Stimulated activated CD4-positive, alpha-beta T cell treated with anti-CD3 and anti-CD28 coated beads, Interleukin-15, amount 100 ng/mL, for 24 hours (primary cell): ENCODE data around the gene C19orf73.

Source experiments
- DNase-seq: peaks from one replicate; pipeline ENCODE4 v3.0.0-alpha.2; 2020

Gene C19orf73

GRCh38 chr19:49097453-49098288, 21.3 kb downstream of the C19orf73 start:
- DNase-seq: peak; percentile 73

GRCh38 chr19:49094505-49095482, 24.1 kb downstream of the C19orf73 start:
- no peak for DNase-seq

GRCh38 chr19:49092686-49093085, 26.3 kb downstream of the C19orf73 start:
- no peak for DNase-seq

- no peak for DNase-seq
These were observed 27.4 kb downstream of the C19orf73 start for GRCh38 chr19:49091391-49092038.

- no peak for DNase-seq
These were observed 32.6 kb downstream of the C19orf73 start for GRCh38 chr19:49086296-49086695.

- DNase-seq: no peak
These were observed 33.1 kb downstream of the C19orf73 start for GRCh38 chr19:49085868-49086232.

- DNase-seq: peak; percentile 99
These were observed 33.7 kb downstream of the C19orf73 start, which contains the start of gene SNRNP70 for GRCh38 chr19:49085020-49085867. TSS of gene SNRNP70 (plus strand) at chr19:49085451. CDS start at chr19:49086415, 964 bp downstream.

- DNase-seq: no peak
These were observed 34.5 kb downstream of the C19orf73 start for GRCh38 chr19:49084206-49085019.

- DNase-seq: no peak
These were observed 37.7 kb downstream of the C19orf73 start for GRCh38 chr19:49081273-49081672.

- no peak for DNase-seq
These were observed 38.6 kb downstream of the C19orf73 start for GRCh38 chr19:49080392-49080791.

GRCh38 chr19:49074869-49075268, 44.1 kb downstream of the C19orf73 start:
- DNase-seq: peak; percentile 41

GRCh38 chr19:49073514-49074378, 45.2 kb downstream of the C19orf73 start:
- DNase-seq: peak; percentile 32

- peak; percentile 42 for DNase-seq
These were observed 46.9 kb downstream of the C19orf73 start for GRCh38 chr19:49071860-49072547.

GRCh38 chr19:49070416-49070815, 48.5 kb downstream of the C19orf73 start:
- DNase-seq: no peak

- no peak for DNase-seq
These were observed 49.9 kb downstream of the C19orf73 start for GRCh38 chr19:49069026-49069425.
